ENCODE measurements around the gene ARVCF. TPM values are rescaled to one million over a fixed set of nuclear protein-coding genes. Genes with fewer than 3 reads are reported as not detected.
A peak's percentile ranks its signal among the peaks of the same experiment; 100 is the strongest.

Gene ARVCF
- total and polyA plus RNA-seq, 9 donors = 55.5 to 117 (median 82.2) TPM

DNA sequence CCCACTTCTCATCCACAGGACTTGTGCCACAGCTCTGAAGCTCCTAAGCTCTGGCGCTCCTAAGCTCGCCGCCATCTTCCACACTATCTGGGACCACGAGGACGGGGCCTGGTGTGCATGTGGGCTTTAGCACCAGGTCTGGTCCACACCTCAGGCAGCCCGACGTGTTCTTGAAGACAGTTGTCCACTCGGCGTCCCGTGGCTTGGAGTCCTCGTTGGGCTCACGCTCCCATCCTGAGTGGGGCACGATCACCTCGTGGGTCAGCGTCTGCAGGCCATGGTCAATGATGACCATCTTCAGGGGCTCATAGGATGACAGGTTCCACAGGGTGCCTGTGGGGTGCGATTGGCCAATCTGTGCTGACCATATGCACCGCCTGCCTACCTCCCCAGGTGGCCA lies 37.9 kb downstream of the ARVCF start:
- no peak for DNase-seq
- H3K4me1 ChIP-seq (ENCODE audit: control insufficient read depth, insufficient read depth, low read length) = peaks cover 33% of the 10 kb centered on the region
- no peak overlapping the region for H3K27ac ChIP-seq (ENCODE audit: low read length)
- no peaks in the 10 kb centered on the region for H3K27me3 ChIP-seq (ENCODE audit: control insufficient read depth, insufficient read depth, low read length)
- H3K9me3 ChIP-seq (replicated peaks; ENCODE audit: control insufficient read depth, low read depth, low read length) = no peaks in the 10 kb centered on the region
- 93% methylated on average over 16 of the region's 17 CpGs for WGBS (ENCODE audit: insufficient coverage)
- peaks cover 83% of the 10 kb centered on the region for H3K36me3 ChIP-seq (ENCODE audit: control insufficient read depth, insufficient read depth, low read length)
- H3K4me3 ChIP-seq (ENCODE audit: low read length) = no peak overlapping the region

DNA sequence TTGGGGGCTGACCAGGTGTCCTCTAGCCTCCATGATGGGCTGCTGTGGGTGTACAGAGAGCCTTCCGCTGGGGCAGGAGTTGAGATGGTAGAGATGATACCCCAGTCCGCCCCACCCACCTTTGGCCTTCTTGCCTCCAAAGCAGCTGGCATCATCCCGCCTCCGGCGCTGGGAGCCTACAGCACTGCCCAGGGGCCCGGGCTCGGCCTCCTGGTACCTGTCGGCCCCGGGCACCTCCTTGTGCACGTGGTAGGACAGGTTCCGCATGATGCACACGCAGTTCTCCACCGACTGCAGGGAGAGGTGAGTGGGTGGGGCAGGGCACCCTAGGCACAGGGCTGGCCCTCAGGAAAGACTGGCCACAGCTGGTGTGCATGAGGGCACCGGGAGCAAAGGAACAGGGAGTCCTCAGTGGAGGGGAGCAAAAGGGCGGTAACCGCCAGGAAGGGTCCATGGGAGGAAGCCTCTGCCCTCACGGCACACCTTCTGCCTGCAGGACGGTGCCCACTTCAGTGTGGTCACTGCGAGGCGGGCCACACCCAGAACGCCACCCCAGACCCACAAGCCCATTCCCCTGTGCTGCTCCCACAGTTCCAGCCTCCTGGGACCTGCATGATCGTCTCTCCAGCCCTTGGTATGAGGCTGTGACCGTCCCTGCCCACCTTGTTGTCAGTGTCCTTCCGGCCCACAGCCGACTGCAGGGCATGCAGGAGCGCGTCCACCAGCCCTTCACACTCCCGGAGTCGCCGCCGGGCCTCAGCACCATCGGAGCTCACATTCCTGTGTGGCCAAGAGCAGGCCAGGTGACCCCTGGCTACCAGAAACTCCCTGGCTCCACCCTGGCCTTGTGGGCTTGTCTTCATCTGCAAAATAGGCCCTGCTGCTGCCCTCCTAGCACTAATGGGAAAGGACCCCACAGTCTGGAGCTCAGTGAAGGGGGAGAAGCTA lies 39.1 kb downstream of the ARVCF start:
- peaks cover 21% of the 10 kb centered on the region for H3K4me1 ChIP-seq (ENCODE audit: control insufficient read depth, insufficient read depth, low read length)
- H3K27me3 ChIP-seq (ENCODE audit: control insufficient read depth, insufficient read depth, low read length) = no peaks in the 10 kb centered on the region
- H3K27ac ChIP-seq (ENCODE audit: low read length) = no peak overlapping the region
- 90% methylated on average over 32 of the region's 32 CpGs for WGBS (ENCODE audit: insufficient coverage)
- H3K9me3 ChIP-seq (replicated peaks; ENCODE audit: control insufficient read depth, low read depth, low read length) = no peaks in the 10 kb centered on the region
- peaks cover 93% of the 10 kb centered on the region for H3K36me3 ChIP-seq (ENCODE audit: control insufficient read depth, insufficient read depth, low read length)
- DNase-seq = no peak
- no peak overlapping the region for H3K4me3 ChIP-seq (ENCODE audit: low read length)

- DNase-seq = no peak
- H3K4me1 ChIP-seq (ENCODE audit: control insufficient read depth, insufficient read depth, low read length) = peaks cover 16% of the 10 kb centered on the region
- no peak overlapping the region for H3K4me3 ChIP-seq (ENCODE audit: low read length)
- 90% methylated on average over 2 of the region's 3 CpGs for WGBS (ENCODE audit: insufficient coverage)
- H3K36me3 ChIP-seq (ENCODE audit: control insufficient read depth, insufficient read depth, low read length) = peaks cover 96% of the 10 kb centered on the region
- H3K27me3 ChIP-seq (ENCODE audit: control insufficient read depth, insufficient read depth, low read length) = no peaks in the 10 kb centered on the region
- no peak overlapping the region for H3K27ac ChIP-seq (ENCODE audit: low read length)
- H3K9me3 ChIP-seq (replicated peaks; ENCODE audit: control insufficient read depth, low read depth, low read length) = no peaks in the 10 kb centered on the region
Measured at GRCh38 chr22:19976671-19977070, 40.0 kb downstream of the ARVCF start.

DNA sequence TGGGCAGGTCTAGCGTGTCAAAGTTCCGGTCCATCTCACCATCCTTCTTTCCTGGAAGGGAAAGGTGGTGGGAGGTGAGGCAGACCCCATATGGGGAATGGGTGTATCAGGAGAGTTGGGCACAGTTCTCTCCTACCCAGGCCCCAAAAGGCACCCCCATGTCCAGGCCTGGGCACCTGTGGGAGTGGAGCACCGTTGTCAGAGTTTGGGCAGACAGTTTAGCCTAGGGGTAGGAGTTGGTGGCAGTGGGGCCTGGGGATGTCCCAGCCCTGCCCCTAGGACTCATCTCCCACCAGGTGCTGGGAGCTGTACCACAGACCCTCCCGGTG lies 41.0 kb downstream of the ARVCF start:
- Histone ChIP-seq H3K4me3 (ENCODE audit: low read length) (no peak overlapping the region), H3K4me1 (ENCODE audit: control insufficient read depth, insufficient read depth, low read length) (peaks cover 25% of the 10 kb centered on the region), H3K9me3 (replicated peaks; ENCODE audit: control insufficient read depth, low read depth, low read length) (no peaks in the 10 kb centered on the region), H3K27ac (ENCODE audit: low read length) (no peak overlapping the region), H3K36me3 (ENCODE audit: control insufficient read depth, insufficient read depth, low read length) (peaks cover 96% of the 10 kb centered on the region), H3K27me3 (ENCODE audit: control insufficient read depth, insufficient read depth, low read length) (no peaks in the 10 kb centered on the region)
- no CpG with 5 or more reads among the region's 4 CpGs for WGBS (ENCODE audit: insufficient coverage)
- no peak for DNase-seq

GRCh38 chr22:19974935-19975706 lies 41.5 kb downstream of the ARVCF start:
- no peak overlapping the region for H3K4me3 ChIP-seq (ENCODE audit: low read length)
- peak overlapping the region; percentile 42 for H3K27ac ChIP-seq (ENCODE audit: low read length)
- DNase-seq = no peak
- H3K27me3 ChIP-seq (ENCODE audit: control insufficient read depth, insufficient read depth, low read length) = no peaks in the 10 kb centered on the region
- H3K4me1 ChIP-seq (ENCODE audit: control insufficient read depth, insufficient read depth, low read length) = peaks cover 28% of the 10 kb centered on the region
- H3K9me3 ChIP-seq (replicated peaks; ENCODE audit: control insufficient read depth, low read depth, low read length) = no peaks in the 10 kb centered on the region
- 67% methylated on average over 11 of the region's 13 CpGs for WGBS (ENCODE audit: insufficient coverage)
- peaks cover 95% of the 10 kb centered on the region for H3K36me3 ChIP-seq (ENCODE audit: control insufficient read depth, insufficient read depth, low read length)

DNA sequence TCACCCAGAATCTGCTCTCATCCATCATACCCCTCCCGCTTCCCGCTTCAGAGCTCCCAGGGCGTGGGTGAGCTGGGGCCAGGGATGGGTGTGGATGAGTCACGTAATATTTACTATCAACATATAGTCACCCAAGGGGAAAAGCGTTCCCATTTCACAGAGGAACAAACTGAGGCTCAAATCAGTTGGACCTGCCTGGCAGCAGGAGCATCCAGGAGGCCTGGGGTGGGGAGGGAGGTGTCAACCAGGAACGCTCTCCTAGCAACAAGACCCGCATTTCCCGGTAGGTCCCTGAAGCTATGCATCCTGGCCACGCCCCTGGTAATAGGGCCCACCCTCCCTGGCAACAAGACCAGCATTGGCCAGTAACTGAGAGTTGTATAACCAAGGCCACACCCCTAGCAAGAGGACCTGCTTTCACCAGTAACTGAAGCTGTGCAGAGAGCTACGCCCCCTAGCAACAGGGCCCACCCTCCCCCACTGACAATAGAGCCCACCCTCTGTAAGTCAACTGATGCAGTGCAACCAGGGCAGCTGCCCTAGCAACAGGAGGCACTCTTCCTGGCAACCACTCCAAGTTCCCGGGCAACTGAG lies 42.3 kb downstream of the ARVCF start:
- H3K4me1 ChIP-seq (ENCODE audit: control insufficient read depth, insufficient read depth, low read length) = peaks cover 36% of the 10 kb centered on the region
- H3K27ac ChIP-seq (ENCODE audit: low read length) = peak overlapping the region; percentile 42
- DNase-seq = peak; percentile 80
- H3K9me3 ChIP-seq (replicated peaks; ENCODE audit: control insufficient read depth, low read depth, low read length) = no peaks in the 10 kb centered on the region
- H3K27me3 ChIP-seq (ENCODE audit: control insufficient read depth, insufficient read depth, low read length) = no peaks in the 10 kb centered on the region
- no peak overlapping the region for H3K4me3 ChIP-seq (ENCODE audit: low read length)
- 25% methylated on average over 5 of the region's 11 CpGs for WGBS (ENCODE audit: insufficient coverage)
- H3K36me3 ChIP-seq (ENCODE audit: control insufficient read depth, insufficient read depth, low read length) = peaks cover 96% of the 10 kb centered on the region

- 94% methylated on average over 31 of the region's 46 CpGs for WGBS (ENCODE audit: insufficient coverage)
- Histone ChIP-seq H3K27me3 (ENCODE audit: control insufficient read depth, insufficient read depth, low read length) (no peaks in the 10 kb centered on the region), H3K4me1 (ENCODE audit: control insufficient read depth, insufficient read depth, low read length) (peaks cover 40% of the 10 kb centered on the region), H3K27ac (ENCODE audit: low read length) (no peak overlapping the region), H3K36me3 (ENCODE audit: control insufficient read depth, insufficient read depth, low read length) (peaks cover 94% of the 10 kb centered on the region), H3K9me3 (replicated peaks; ENCODE audit: control insufficient read depth, low read depth, low read length) (no peaks in the 10 kb centered on the region), H3K4me3 (ENCODE audit: low read length) (no peak overlapping the region)
- no peak for DNase-seq
Measured at GRCh38 chr22:19973551-19974267, 42.9 kb downstream of the ARVCF start.

DNA sequence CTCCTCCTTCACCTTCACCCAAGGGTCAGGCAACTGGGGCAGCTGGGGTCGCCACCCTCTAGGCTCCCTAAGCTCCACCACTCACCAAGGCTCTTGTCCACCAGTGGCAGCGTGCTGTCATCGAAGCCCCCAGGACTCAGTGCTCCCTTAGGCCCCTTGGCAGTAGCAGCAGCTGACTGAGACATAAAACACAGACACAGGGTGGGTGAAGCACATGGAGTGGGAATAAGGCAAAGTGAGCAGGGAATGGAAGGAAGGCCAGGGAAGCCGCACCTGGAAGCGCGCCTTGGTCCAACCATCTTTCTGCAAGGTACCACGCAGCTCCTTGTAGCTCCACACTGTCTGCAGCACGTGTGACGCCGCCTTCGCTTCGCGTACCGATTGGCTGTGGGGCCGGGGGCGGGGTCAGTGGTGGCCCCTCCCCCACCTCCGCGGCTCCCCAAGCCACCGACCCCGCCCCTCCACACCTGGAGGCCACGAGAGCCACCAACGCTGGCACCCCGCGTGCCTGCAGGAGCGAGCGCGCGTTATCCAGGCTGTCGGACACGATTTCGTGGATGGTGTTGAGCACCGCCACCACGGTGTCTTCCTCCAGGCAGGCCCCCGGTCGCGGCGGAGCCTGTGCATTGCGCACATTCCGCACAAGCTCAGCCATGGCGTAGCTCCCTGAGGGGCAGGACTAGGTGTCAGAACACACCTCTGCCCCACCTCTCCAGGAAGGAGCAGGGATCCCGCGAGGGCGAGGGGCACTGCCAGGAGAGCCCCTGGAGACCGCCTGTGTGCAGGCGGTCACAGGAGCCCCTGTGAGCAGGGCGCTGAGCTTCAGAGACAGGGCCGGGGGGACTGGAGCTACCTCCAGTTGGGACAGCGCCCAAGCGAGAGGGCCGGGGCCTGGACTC lies 43.7 kb downstream of the ARVCF start:
- no peak overlapping the region for H3K4me3 ChIP-seq (ENCODE audit: low read length)
- H3K4me1 ChIP-seq (ENCODE audit: control insufficient read depth, insufficient read depth, low read length) = peaks cover 44% of the 10 kb centered on the region
- peaks cover 94% of the 10 kb centered on the region for H3K36me3 ChIP-seq (ENCODE audit: control insufficient read depth, insufficient read depth, low read length)
- no peak for DNase-seq
- H3K27me3 ChIP-seq (ENCODE audit: control insufficient read depth, insufficient read depth, low read length) = no peaks in the 10 kb centered on the region
- 87% methylated on average over 45 of the region's 50 CpGs for WGBS (ENCODE audit: insufficient coverage)
- no peaks in the 10 kb centered on the region for H3K9me3 ChIP-seq (replicated peaks; ENCODE audit: control insufficient read depth, low read depth, low read length)
- H3K27ac ChIP-seq (ENCODE audit: low read length) = peak overlapping the region; percentile 20

- DNase-seq = no peak
- H3K9me3 ChIP-seq (replicated peaks; ENCODE audit: control insufficient read depth, low read depth, low read length) = no peaks in the 10 kb centered on the region
- no peak overlapping the region for H3K27ac ChIP-seq (ENCODE audit: low read length)
- peaks cover 51% of the 10 kb centered on the region for H3K4me1 ChIP-seq (ENCODE audit: control insufficient read depth, insufficient read depth, low read length)
- peaks cover 94% of the 10 kb centered on the region for H3K36me3 ChIP-seq (ENCODE audit: control insufficient read depth, insufficient read depth, low read length)
- H3K4me3 ChIP-seq (ENCODE audit: low read length) = no peak overlapping the region
- H3K27me3 ChIP-seq (ENCODE audit: control insufficient read depth, insufficient read depth, low read length) = no peaks in the 10 kb centered on the region
- WGBS (ENCODE audit: insufficient coverage) = 91% methylated on average over 5 of the region's 9 CpGs
Measured at GRCh38 chr22:19972251-19972650, 44.4 kb downstream of the ARVCF start.

All from muscle of leg (tissue), 11 donors.